Suprapubic skin (tissue), 3 donors: ENCODE data around the gene UBE2E2.

ENCODE experiments used
- CTCF ChIP-seq, 2 donors: fragments of 200-600 bp in 1 of 2; fragments of 450-650 bp in 1 of 2; sonication (generic) in 1 of 2; IDR thresholded peaks; one replicate each; pipeline ENCODE4 v1.5.1; 2016 to 2019; ENCODE audit warnings: antibody characterized with exemption in 2 of 2, mild to moderate bottlenecking in 1 of 2, moderate library complexity in 1 of 2
- POLR2A ChIP-seq, 2 donors: fragments of 450-650 bp; IDR thresholded peaks; one replicate each; pipeline ENCODE4 v1.6.1; 2017; ENCODE audit warnings: antibody characterized with exemption in 2 of 2, mild to moderate bottlenecking in 2 of 2, moderate library complexity in 2 of 2

- TF ChIP-seq CTCF (IDR thresholded peaks at IDR 0.05): no peak
- no peak for TF ChIP-seq POLR2A (IDR thresholded peaks at IDR 0.05)
Measured at GRCh38 chr3:23244324-23245041, 41.4 kb downstream of the UBE2E2 start.
